ENCODE results near the gene DDX56.

Gene DDX56

GRCh38 chr7:44521347-44522095 is 52.2 kb downstream of the DDX56 start:
- Histone ChIP-seq H3K9ac (ENCODE audit: low read depth in 1 of 2, low read length in 2 of 2) (no peak overlapping the region), H3K4me3 (ENCODE audit: low read depth in 1 of 2, low read length in 2 of 2) (no peak overlapping the region), H3K4me1 (ENCODE audit: control insufficient read depth in 1 of 2, insufficient read depth in 2 of 2, low read length in 2 of 2) (no peaks in the 10 kb centered on the region), H3K36me3 (ENCODE audit: control insufficient read depth in 1 of 2, insufficient read depth in 2 of 2, low read length in 2 of 2) (peaks cover 6 to 54% of the 10 kb centered on the region in 2 donors), H3K27me3 (ENCODE audit: control insufficient read depth in 1 of 2, insufficient read depth in 2 of 2, low read length in 2 of 2) (no peaks in the 10 kb centered on the region), H3K9me3 (ENCODE audit: control insufficient read depth in 1 of 2, low read length in 2 of 2) (no peaks in the 10 kb centered on the region), H3K27ac (ENCODE audit: low read depth, low read length) (no peak overlapping the region)

GRCh38 chr7:44520574-44520973 is 53.1 kb downstream of the DDX56 start:
- H3K27me3 ChIP-seq (ENCODE audit: control insufficient read depth in 1 of 2, insufficient read depth in 2 of 2, low read length in 2 of 2), result no peaks in the 10 kb centered on the region

GRCh38 chr7:44519546-44519945 is 54.2 kb downstream of the DDX56 start:
- Histone ChIP-seq H3K4me3 (ENCODE audit: low read depth in 1 of 2, low read length in 2 of 2) (no peak overlapping the region), H3K27ac (ENCODE audit: low read depth, low read length) (no peak overlapping the region), H3K4me1 (ENCODE audit: control insufficient read depth in 1 of 2, insufficient read depth in 2 of 2, low read length in 2 of 2) (no peaks in the 10 kb centered on the region), H3K27me3 (ENCODE audit: control insufficient read depth in 1 of 2, insufficient read depth in 2 of 2, low read length in 2 of 2) (no peaks in the 10 kb centered on the region), H3K36me3 (ENCODE audit: control insufficient read depth in 1 of 2, insufficient read depth in 2 of 2, low read length in 2 of 2) (peaks cover 6 to 69% of the 10 kb centered on the region in 2 donors), H3K9me3 (ENCODE audit: control insufficient read depth in 1 of 2, low read length in 2 of 2) (no peaks in the 10 kb centered on the region), H3K9ac (ENCODE audit: low read depth in 1 of 2, low read length in 2 of 2) (no peak overlapping the region)

More at GRCh38 chr7:44520574-44520973, 53.1 kb downstream of the DDX56 start:
- H3K4me3 ChIP-seq (ENCODE audit: low read depth in 1 of 2, low read length in 2 of 2), result no peak overlapping the region
- no peak overlapping the region for H3K27ac ChIP-seq (ENCODE audit: low read depth, low read length)
- H3K4me1 ChIP-seq (ENCODE audit: control insufficient read depth in 1 of 2, insufficient read depth in 2 of 2, low read length in 2 of 2), result no peaks in the 10 kb centered on the region
- H3K9ac ChIP-seq (ENCODE audit: low read depth in 1 of 2, low read length in 2 of 2), result no peak overlapping the region
- peaks cover 6 to 63% of the 10 kb centered on the region in 2 donors for H3K36me3 ChIP-seq (ENCODE audit: control insufficient read depth in 1 of 2, insufficient read depth in 2 of 2, low read length in 2 of 2)
- H3K9me3 ChIP-seq (ENCODE audit: control insufficient read depth in 1 of 2, low read length in 2 of 2), result no peaks in the 10 kb centered on the region

- Histone ChIP-seq H3K4me3 (ENCODE audit: low read depth in 1 of 2, low read length in 2 of 2) (no peak overlapping the region), H3K27me3 (ENCODE audit: control insufficient read depth in 1 of 2, insufficient read depth in 2 of 2, low read length in 2 of 2) (no peaks in the 10 kb centered on the region), H3K36me3 (ENCODE audit: control insufficient read depth in 1 of 2, insufficient read depth in 2 of 2, low read length in 2 of 2) (peaks cover 6 to 71% of the 10 kb centered on the region in 2 donors)
Measured at GRCh38 chr7:44518761-44519160, 54.9 kb downstream of the DDX56 start.

GRCh38 chr7:44517175-44517574 is 56.5 kb downstream of the DDX56 start:
- no peak overlapping the region for H3K27ac ChIP-seq (ENCODE audit: low read depth, low read length)
- peaks cover 6 to 73% of the 10 kb centered on the region in 2 donors for H3K36me3 ChIP-seq (ENCODE audit: control insufficient read depth in 1 of 2, insufficient read depth in 2 of 2, low read length in 2 of 2)
- H3K9ac ChIP-seq (ENCODE audit: low read depth in 1 of 2, low read length in 2 of 2), result no peak overlapping the region
- H3K27me3 ChIP-seq (ENCODE audit: control insufficient read depth in 1 of 2, insufficient read depth in 2 of 2, low read length in 2 of 2), result no peaks in the 10 kb centered on the region
- H3K9me3 ChIP-seq (ENCODE audit: control insufficient read depth in 1 of 2, low read length in 2 of 2), result no peaks in the 10 kb centered on the region
- H3K4me1 ChIP-seq (ENCODE audit: control insufficient read depth in 1 of 2, insufficient read depth in 2 of 2, low read length in 2 of 2), result no peaks in the 10 kb centered on the region
- no peak overlapping the region for H3K4me3 ChIP-seq (ENCODE audit: low read depth in 1 of 2, low read length in 2 of 2)

More at GRCh38 chr7:44518761-44519160, 54.9 kb downstream of the DDX56 start:
- no peak overlapping the region for H3K9ac ChIP-seq (ENCODE audit: low read depth in 1 of 2, low read length in 2 of 2)
- H3K4me1 ChIP-seq (ENCODE audit: control insufficient read depth in 1 of 2, insufficient read depth in 2 of 2, low read length in 2 of 2), result no peaks in the 10 kb centered on the region
- no peak overlapping the region for H3K27ac ChIP-seq (ENCODE audit: low read depth, low read length)
- H3K9me3 ChIP-seq (ENCODE audit: control insufficient read depth in 1 of 2, low read length in 2 of 2), result no peaks in the 10 kb centered on the region

Measured in duodenal mucosa (tissue), 2 donors.